SK-N-SH (cell line): Measurements from ENCODE around the gene ADAMTS20. TPM values are rescaled to one million over a fixed set of nuclear protein-coding genes. Genes with fewer than 3 reads are reported as not detected.

Source experiments
- CTCF ChIA-PET: fragments of 300-600, 350-600 bp; formaldehyde crosslinking; extraction: SDS; loops from one replicate; lab custom pipeline; 2021; lab: Yijun Ruan, JAX
- POLR2A ChIA-PET: fragments of 350-600 bp; sonication (Branson Sonifier 250); formaldehyde crosslinking; extraction: SDS; loops from one replicate; lab custom pipeline; 2020; ENCODE audit warnings: antibody characterized with exemption, inconsistent platforms; lab: Yijun Ruan, JAX
- DNase-seq: peaks from one replicate; pipeline ENCODE4 v3.0.0; 2012
- H2AFZ ChIP-seq: fragments of 200-600 bp; sonication (generic); 2 replicates; pipeline ENCODE4 v1.8.1; 2016; ENCODE audit warnings: antibody characterized with exemption, mild to moderate bottlenecking, low read depth
- H3F3A ChIP-seq: fragments of 200-600 bp; sonication (generic); replicated peaks from 2 replicates; pipeline ENCODE3; 2016; ENCODE audit warnings: antibody characterized with exemption, mild to moderate bottlenecking; ENCODE audit not compliant: insufficient read depth
- H3K27ac ChIP-seq, 2 experiments: fragments of 200-500 bp in 1 of 2; fragments of 200-600 bp in 1 of 2; sonication (Bioruptor generic) in 1 of 2; sonication (generic), shearing (Covaris generic) in 1 of 2; 2 replicates each; pipeline versions ENCODE4 v1.5.1 to v1.6.1; 2014 to 2016; ENCODE audit warnings: low read depth in 2 of 2, inconsistent platforms in 1 of 2, low read length in 1 of 2, mild to moderate bottlenecking in 1 of 2, mixed read lengths in 1 of 2
- H3K27me3 ChIP-seq: fragments of 200-600 bp; sonication (generic), shearing (Covaris generic); 2 replicates; pipeline ENCODE4 v1.6.1; 2016; ENCODE audit warnings: mixed run types; ENCODE audit not compliant: insufficient read depth
- H3K36me3 ChIP-seq, 2 experiments: fragments of 200-500 bp in 1 of 2; fragments of 200-600 bp in 1 of 2; sonication (Bioruptor generic) in 1 of 2; sonication (generic) in 1 of 2; replicated peaks in 1 of 2; 2 replicates each; pipeline versions ENCODE3 to v1.5.1; 2014 to 2016; ENCODE audit warnings: low read length in 1 of 2, mild to moderate bottlenecking in 1 of 2; ENCODE audit not compliant: insufficient read depth in 2 of 2, control insufficient read depth in 1 of 2
- H3K4me1 ChIP-seq, 2 experiments: fragments of 200-500 bp in 1 of 2; fragments of 200-600 bp in 1 of 2; sonication (Bioruptor generic) in 1 of 2; sonication (generic), shearing (Covaris generic) in 1 of 2; 2 replicates each; pipeline versions ENCODE4 v1.5.1 to v1.6.1; 2014 to 2016; ENCODE audit warnings: low read depth in 1 of 2, low read length in 1 of 2, mixed run types in 1 of 2; ENCODE audit not compliant: insufficient read depth in 2 of 2, control insufficient read depth in 1 of 2
- H3K4me2 ChIP-seq: fragments of 200-600 bp; sonication (generic), shearing (Covaris generic); 2 replicates; pipeline ENCODE4 v1.6.1; 2017; ENCODE audit warnings: mixed run types
- H3K4me3 ChIP-seq, 2 experiments: fragments of 200-500 bp in 1 of 2; fragments of 200-600 bp in 1 of 2; sonication (Bioruptor generic) in 1 of 2; sonication (generic), shearing (Covaris generic) in 1 of 2; 2 replicates each; pipeline versions ENCODE4 v1.5.1 to v1.8.1; 2014 to 2016; ENCODE audit warnings: low read depth in 2 of 2, inconsistent platforms in 1 of 2, low read length in 1 of 2, mild to moderate bottlenecking in 1 of 2, mixed read lengths in 1 of 2, moderate library complexity in 1 of 2
- H3K79me2 ChIP-seq: fragments of 200-600 bp; sonication (generic); 2 replicates; pipeline ENCODE4 v1.8.1; 2017; ENCODE audit warnings: mild to moderate bottlenecking; ENCODE audit not compliant: insufficient read depth
- H3K9ac ChIP-seq: fragments of 200-600 bp; sonication (generic); 2 replicates; pipeline ENCODE4 v1.6.1; 2017; ENCODE audit warnings: mixed run types
- H3K9me2 ChIP-seq: fragments of 200-600 bp; sonication (generic); 2 replicates; pipeline ENCODE4 v1.6.1; 2017; ENCODE audit warnings: mixed run types
- H3K9me3 ChIP-seq: fragments of 200-600 bp; sonication (generic); 2 replicates; pipeline ENCODE4 v1.6.1; 2017; ENCODE audit warnings: mixed run types, mild to moderate bottlenecking, moderate library complexity
- H4K20me1 ChIP-seq: fragments of 200-600 bp; sonication (generic); 2 replicates; pipeline ENCODE4 v1.6.1; 2017; ENCODE audit warnings: mild to moderate bottlenecking, mixed run types; ENCODE audit not compliant: insufficient read depth
- ELF1 ChIP-seq: IDR thresholded peaks from 2 replicates; pipeline ENCODE4 v1.4.0; 2012
- EP300 ChIP-seq, 2 experiments: IDR thresholded peaks; 2 replicates each; pipeline versions ENCODE4 v1.4.0 to v1.6.1; 2012; ENCODE audit warnings: borderline replicate concordance in 1 of 2, low read depth in 1 of 2, low read length in 1 of 2
- FOSL2 ChIP-seq: IDR thresholded peaks from 2 replicates; pipeline ENCODE4 v1.4.0; 2012; ENCODE audit warnings: low read depth, mild to moderate bottlenecking, moderate library complexity, borderline replicate concordance
- FOXM1 ChIP-seq: IDR thresholded peaks from 2 replicates; pipeline ENCODE4 v1.4.0; 2012; ENCODE audit warnings: low read depth, mild to moderate bottlenecking
- GATA2 ChIP-seq: sonication (generic); formaldehyde crosslinking; IDR thresholded peaks from 2 replicates; pipeline ENCODE4 v1.5.0; 2020; ENCODE audit warnings: mild to moderate bottlenecking, missing genetic modification reagents
- IRF3 ChIP-seq: fragments of 150-350 bp; IDR thresholded peaks from 2 replicates; pipeline ENCODE4 v1.6.1; 2016; ENCODE audit warnings: mild to moderate bottlenecking, low read depth, low read length
- JUND ChIP-seq: IDR thresholded peaks from 2 replicates; pipeline ENCODE4 v1.4.0; 2012
- MAX ChIP-seq: IDR thresholded peaks from 2 replicates; pipeline ENCODE4 v1.4.0; 2012; ENCODE audit warnings: low read depth
- RCOR1 ChIP-seq: fragments of 150-350 bp; IDR thresholded peaks from 2 replicates; pipeline ENCODE4 v1.6.1; 2017; ENCODE audit warnings: antibody characterized with exemption, low read length
- RFX5 ChIP-seq: IDR thresholded peaks from 2 replicates; pipeline ENCODE4 v1.6.1; 2012; ENCODE audit warnings: mild to moderate bottlenecking, improper control_type of control experiment, low read length
- RXRA ChIP-seq: IDR thresholded peaks from 2 replicates; pipeline ENCODE4 v1.4.0; 2012; ENCODE audit warnings: low read depth, mild to moderate bottlenecking, borderline replicate concordance
- SIN3A ChIP-seq: IDR thresholded peaks from 2 replicates; pipeline ENCODE4 v1.6.1; 2012; ENCODE audit warnings: low read depth, mild to moderate bottlenecking, low read length, moderate library complexity, borderline replicate concordance
- SMC3 ChIP-seq: IDR thresholded peaks from 2 replicates; pipeline ENCODE4 v1.6.1; 2012; ENCODE audit warnings: low read depth, low read length, improper control_type of control experiment
- TAF1 ChIP-seq: IDR thresholded peaks from 2 replicates; pipeline ENCODE4 v1.6.1; 2012; ENCODE audit warnings: low read depth, mild to moderate bottlenecking, low read length, moderate library complexity, borderline replicate concordance
- TEAD4 ChIP-seq: IDR thresholded peaks from 2 replicates; pipeline ENCODE4 v1.4.0; 2012; ENCODE audit warnings: mild to moderate bottlenecking, borderline replicate concordance; ENCODE audit not compliant: insufficient read depth
- USF2 ChIP-seq: fragments of 150-350 bp; IDR thresholded peaks from 2 replicates; pipeline ENCODE4 v1.6.1; 2017; ENCODE audit warnings: antibody characterized with exemption, low read length, low read depth, borderline replicate concordance
- WGBS: methylation state at CpG from one replicate; pipeline ENCODE4 v1.1.6; 2017; ENCODE audit warnings: low lambda C conversion rate; 5-methylcytosine and 5-hydroxymethylcytosine counted together
- polyA plus RNA-seq, 3 experiments: library from polyadenylated mRNA; depleted of rRNA; stranded (reverse); fragments of >200 nt; gene quantifications; 2 replicates each; pipeline ENCODE4 v1.2.3, GENCODE V29; 2012

Gene ADAMTS20
- polyA plus RNA-seq, 1 of the 3 experiments (the other 2 are of a cell fraction), result not detected

GRCh38 chr12:43586646-43587245 lies 34.7 kb upstream of the ADAMTS20 start:
- Histone ChIP-seq H2AFZ (no peak overlapping the region), H3K27me3 (no peaks in the 10 kb centered on the region), H3K9ac (no peak overlapping the region)
- TF ChIP-seq FOSL2, result no peak
- TF ChIP-seq MAX, result no peak
- TF ChIP-seq USF2, result no peak
- no peak for TF ChIP-seq GATA2
- TF ChIP-seq RFX5, result no peak
- TF ChIP-seq RXRA, result no peak
- TF ChIP-seq, all 33 proteins: peak for 0
- 34% methylated on average over 7 of the region's 7 CpGs for WGBS
- H4K20me1 ChIP-seq, result no peaks in the 10 kb centered on the region
- no peaks in the 10 kb centered on the region for H3K79me2 ChIP-seq
- CTCF ChIA-PET, result no interaction called here
- no peaks in the 10 kb centered on the region for H3F3A ChIP-seq
- H3K9me3 ChIP-seq, result no peaks in the 10 kb centered on the region
- H3K27ac ChIP-seq, result no peak overlapping the region
- no peaks in the 10 kb centered on the region for H3K9me2 ChIP-seq
- no peak for DNase-seq
- no peak overlapping the region for H3K4me3 ChIP-seq
- no peaks in the 10 kb centered on the region for H3K36me3 ChIP-seq
- H3K4me1 ChIP-seq, result no peaks in the 10 kb centered on the region
- no peak overlapping the region for H3K4me2 ChIP-seq
- POLR2A ChIA-PET, result no interaction called here

- Histone ChIP-seq H3K27ac (no peak overlapping the region), H3K79me2 (no peaks in the 10 kb centered on the region), H3K9ac (no peak overlapping the region), H3K27me3 (no peaks in the 10 kb centered on the region), H3K4me1 (no peaks in the 10 kb centered on the region), H3K36me3 (no peaks in the 10 kb centered on the region), H3K9me2 (no peaks in the 10 kb centered on the region), H3F3A (no peaks in the 10 kb centered on the region), H2AFZ (no peak overlapping the region), H3K9me3 (no peaks in the 10 kb centered on the region), H4K20me1 (no peaks in the 10 kb centered on the region), H3K4me2 (no peak overlapping the region), H3K4me3 (no peak overlapping the region)
- ChIA-PET CTCF (interaction anchor here (0.9 kb wide), 1 partner anchor 31 kb away, joined by 3 read pairs; no protein-coding TSS in a partner anchor), POLR2A (no interaction called here)
- no peak for TF ChIP-seq SMC3
- no peak for TF ChIP-seq FOXM1
- no peak for TF ChIP-seq GATA2
- no peak for TF ChIP-seq SIN3A
- TF ChIP-seq USF2, result no peak
- no peak for DNase-seq
- 27% methylated on average over 2 of the region's 2 CpGs for WGBS
Measured at GRCh38 chr12:43585676-43586075, 33.7 kb upstream of the ADAMTS20 start.

GRCh38 chr12:43580601-43581000 lies 28.6 kb upstream of the ADAMTS20 start:
- H3K27ac ChIP-seq, result no peak overlapping the region
- H3K4me2 ChIP-seq, result no peak overlapping the region
- no peaks in the 10 kb centered on the region for H3K79me2 ChIP-seq
- CTCF ChIA-PET, result no interaction called here
- H2AFZ ChIP-seq, result no peak overlapping the region
- no peaks in the 10 kb centered on the region for H3K9me3 ChIP-seq
- H4K20me1 ChIP-seq, result no peaks in the 10 kb centered on the region
- no peaks in the 10 kb centered on the region for H3K4me1 ChIP-seq
- WGBS, result 37% methylated on average over 5 of the region's 5 CpGs
- H3F3A ChIP-seq, result no peaks in the 10 kb centered on the region
- no peak overlapping the region for H3K9ac ChIP-seq
- H3K36me3 ChIP-seq, result no peaks in the 10 kb centered on the region
- no peak for DNase-seq
- H3K9me2 ChIP-seq, result no peaks in the 10 kb centered on the region
- H3K27me3 ChIP-seq, result no peaks in the 10 kb centered on the region
- POLR2A ChIA-PET, result no interaction called here
- no peak overlapping the region for H3K4me3 ChIP-seq
- no peak for TF ChIP-seq RCOR1
- TF ChIP-seq TEAD4, result no peak
- TF ChIP-seq JUND, result no peak
- no peak for TF ChIP-seq IRF3
- TF ChIP-seq EP300 (IDR thresholded peaks at IDR 0.05; ENCODE audit: borderline replicate concordance in 1 of 2, low read depth in 1 of 2, low read length in 1 of 2), result no peak
- TF ChIP-seq TAF1, result no peak
- no peak for TF ChIP-seq ELF1
- no peak for TF ChIP-seq RXRA
- no peak for TF ChIP-seq GATA2
